Osteoblast (primary cell): ENCODE data around the gene ERFL. TPM values are rescaled to one million over a fixed set of nuclear protein-coding genes. Genes with fewer than 3 reads are reported as not detected.

Experiments
- DNase-seq: peaks from one replicate; pipeline ENCODE4 v3.0.0; 2011; ENCODE audit warnings: low spot score, mixed read lengths; ENCODE audit not compliant: insufficient read length; ENCODE audit errors: missing footprints
- H2AFZ ChIP-seq: 2 replicates; pipeline ENCODE4 v1.6.0; 2011; ENCODE audit warnings: mild to moderate bottlenecking, low read length
- H3K27ac ChIP-seq: 2 replicates; pipeline ENCODE4 v1.5.1; 2011; ENCODE audit warnings: mild to moderate bottlenecking, low read depth, low read length, moderate library complexity
- H3K27me3 ChIP-seq: 2 replicates; pipeline ENCODE4 v1.6.0; 2012; ENCODE audit warnings: mild to moderate bottlenecking, control low read depth, inconsistent platforms, low read length, moderate library complexity; ENCODE audit not compliant: insufficient read depth
- H3K36me3 ChIP-seq: 2 replicates; pipeline ENCODE4 v1.5.1; 2011; ENCODE audit warnings: mild to moderate bottlenecking, low read length, control low read depth, moderate library complexity; ENCODE audit not compliant: insufficient read depth
- H3K4me1 ChIP-seq: 2 replicates; pipeline ENCODE4 v1.5.1; 2011; ENCODE audit warnings: mild to moderate bottlenecking, low read length, control low read depth, moderate library complexity; ENCODE audit not compliant: insufficient read depth
- H3K4me2 ChIP-seq: 2 replicates; pipeline ENCODE4 v1.6.0; 2011; ENCODE audit warnings: mild to moderate bottlenecking, low read length; ENCODE audit not compliant: insufficient read depth
- H3K4me3 ChIP-seq: fragments of 200-600 bp; sonication (generic); 3 replicates; pipeline ENCODE4 v1.5.1; 2012; ENCODE audit warnings: mild to moderate bottlenecking, low read length, inconsistent platforms; ENCODE audit not compliant: insufficient read depth
- H3K79me2 ChIP-seq: 2 replicates; pipeline ENCODE4 v1.6.0; 2012; ENCODE audit warnings: mild to moderate bottlenecking, low read length, control low read depth, inconsistent platforms; ENCODE audit not compliant: insufficient read depth
- H3K9me3 ChIP-seq: 2 replicates; pipeline ENCODE4 v1.5.1; 2011; ENCODE audit warnings: low read depth, low read length, control low read depth
- H4K20me1 ChIP-seq: 2 replicates; pipeline ENCODE4 v1.6.0; 2012; ENCODE audit warnings: mild to moderate bottlenecking, low read length, control low read depth; ENCODE audit not compliant: insufficient read depth
- total RNA-seq: library from RNA; depleted of rRNA; stranded (reverse); fragments of >200 nt; gene quantifications from 2 replicates; pipeline ENCODE4 v1.2.3, GENCODE V29; 2012
- TF ChIP-seq, protein P1 (sequence below): IDR thresholded peaks from 2 replicates; pipeline ENCODE4 v1.5.1; 2011; ENCODE audit warnings: mild to moderate bottlenecking, low read depth, low read length, moderate library complexity; ENCODE audit errors: extremely low read depth

ERFL gene
- total RNA-seq, 1 donor, result under 0.01 TPM

DNA sequence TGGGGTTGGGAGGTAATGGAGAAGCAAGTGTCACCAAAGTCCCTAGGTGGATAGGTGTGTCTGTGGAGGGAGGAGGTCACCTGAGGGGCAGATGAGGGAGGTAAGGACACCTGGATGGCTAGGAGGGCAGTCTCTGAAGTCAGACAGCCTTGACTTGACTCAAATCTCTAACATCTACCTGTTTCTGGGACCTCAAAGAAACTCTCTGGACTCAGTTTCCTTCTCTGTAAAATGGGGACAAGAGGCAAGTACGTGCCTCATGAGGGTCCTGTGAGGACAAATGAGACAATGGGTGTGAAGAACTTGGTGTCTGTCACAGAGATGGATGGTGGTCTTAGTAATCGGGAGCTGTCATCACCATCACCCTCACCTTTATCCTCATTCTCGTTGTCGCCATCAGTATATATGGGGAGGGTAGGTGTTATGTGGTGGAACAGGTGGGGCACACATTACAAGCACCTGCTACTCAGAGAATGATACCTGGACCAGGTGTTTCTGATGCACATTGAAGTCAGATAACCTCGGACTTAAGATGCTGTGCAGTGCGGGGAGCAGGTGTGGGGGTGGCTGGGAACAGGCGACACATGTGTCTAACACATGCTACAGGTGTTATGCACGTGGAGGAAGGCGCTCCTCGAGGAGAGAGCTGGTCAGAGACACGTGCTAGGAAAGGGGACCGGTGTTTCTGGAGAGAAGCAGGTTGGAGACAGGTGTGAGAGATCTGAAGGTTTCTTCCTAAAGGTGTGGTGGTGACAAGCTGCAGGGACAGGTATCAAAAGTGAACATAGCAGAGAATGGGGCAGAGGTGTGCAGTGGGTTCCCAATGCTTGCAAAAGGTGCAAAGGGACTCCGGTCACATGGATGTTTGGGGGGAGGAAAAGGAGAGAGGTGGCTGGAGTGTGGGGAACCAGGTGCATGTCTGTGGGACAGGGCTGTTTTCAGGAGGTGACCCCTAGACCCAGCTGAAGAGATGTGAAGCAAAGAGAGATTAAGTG, 3.8 kb downstream of the ERFL start:
- Histone ChIP-seq H3K27ac (no peak overlapping the region), H3K4me3 (no peak overlapping the region), H4K20me1 (no peaks in the 10 kb centered on the region), H3K4me2 (no peak overlapping the region), H3K4me1 (peaks cover 3% of the 10 kb centered on the region), H3K36me3 (no peaks in the 10 kb centered on the region), H2AFZ (no peak overlapping the region), H3K79me2 (no peaks in the 10 kb centered on the region), H3K27me3 (peaks cover 33% of the 10 kb centered on the region), H3K9me3 (no peaks in the 10 kb centered on the region)
- TF ChIP-seq, protein P1, sequence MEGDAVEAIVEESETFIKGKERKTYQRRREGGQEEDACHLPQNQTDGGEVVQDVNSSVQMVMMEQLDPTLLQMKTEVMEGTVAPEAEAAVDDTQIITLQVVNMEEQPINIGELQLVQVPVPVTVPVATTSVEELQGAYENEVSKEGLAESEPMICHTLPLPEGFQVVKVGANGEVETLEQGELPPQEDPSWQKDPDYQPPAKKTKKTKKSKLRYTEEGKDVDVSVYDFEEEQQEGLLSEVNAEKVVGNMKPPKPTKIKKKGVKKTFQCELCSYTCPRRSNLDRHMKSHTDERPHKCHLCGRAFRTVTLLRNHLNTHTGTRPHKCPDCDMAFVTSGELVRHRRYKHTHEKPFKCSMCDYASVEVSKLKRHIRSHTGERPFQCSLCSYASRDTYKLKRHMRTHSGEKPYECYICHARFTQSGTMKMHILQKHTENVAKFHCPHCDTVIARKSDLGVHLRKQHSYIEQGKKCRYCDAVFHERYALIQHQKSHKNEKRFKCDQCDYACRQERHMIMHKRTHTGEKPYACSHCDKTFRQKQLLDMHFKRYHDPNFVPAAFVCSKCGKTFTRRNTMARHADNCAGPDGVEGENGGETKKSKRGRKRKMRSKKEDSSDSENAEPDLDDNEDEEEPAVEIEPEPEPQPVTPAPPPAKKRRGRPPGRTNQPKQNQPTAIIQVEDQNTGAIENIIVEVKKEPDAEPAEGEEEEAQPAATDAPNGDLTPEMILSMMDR, result no peak
- no peak for DNase-seq

DNA sequence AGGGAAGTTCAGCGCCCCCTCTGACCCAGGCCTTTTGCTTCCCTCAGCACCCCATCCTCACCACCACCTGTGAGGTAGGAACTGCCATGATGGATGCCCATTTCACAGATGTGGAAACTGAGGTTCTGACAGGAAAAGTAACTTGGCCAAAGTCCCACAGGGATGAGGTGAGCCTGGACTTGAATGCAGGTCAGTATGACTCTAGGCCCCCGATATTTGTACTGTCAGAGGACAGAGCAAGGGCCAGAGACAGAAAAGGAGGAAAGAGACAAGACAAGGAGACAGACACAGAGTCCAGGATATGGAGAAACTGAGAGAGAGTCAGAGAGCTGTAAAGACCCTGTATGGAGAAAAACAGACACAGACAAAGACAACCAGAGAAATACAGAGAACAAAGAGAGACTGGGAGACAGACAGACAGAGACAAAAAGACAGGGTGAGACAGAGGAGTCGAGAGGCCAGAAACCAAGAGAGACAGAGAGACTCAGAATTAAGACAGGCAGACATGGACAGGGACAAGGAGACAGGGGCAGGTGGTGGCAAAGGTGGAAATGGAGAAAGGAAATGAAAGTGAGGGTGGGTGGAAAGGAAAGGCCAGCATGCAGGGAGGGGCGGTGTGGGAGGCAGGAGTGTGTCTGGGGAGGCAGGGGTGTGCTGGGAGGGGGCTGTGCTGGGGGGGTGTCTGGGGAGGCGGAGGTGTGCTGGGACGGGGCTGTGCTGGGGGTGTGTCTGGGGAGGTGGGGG, 5.0 kb downstream of the ERFL start:
- Histone ChIP-seq H3K79me2 (no peaks in the 10 kb centered on the region), H4K20me1 (no peaks in the 10 kb centered on the region), H3K4me2 (no peak overlapping the region), H3K9me3 (no peaks in the 10 kb centered on the region), H2AFZ (no peak overlapping the region), H3K4me3 (no peak overlapping the region), H3K27ac (no peak overlapping the region), H3K36me3 (no peaks in the 10 kb centered on the region), H3K27me3 (peaks cover 28% of the 10 kb centered on the region), H3K4me1 (peaks cover 2% of the 10 kb centered on the region)
- TF ChIP-seq, protein P1, result no peak
- no peak for DNase-seq

DNA sequence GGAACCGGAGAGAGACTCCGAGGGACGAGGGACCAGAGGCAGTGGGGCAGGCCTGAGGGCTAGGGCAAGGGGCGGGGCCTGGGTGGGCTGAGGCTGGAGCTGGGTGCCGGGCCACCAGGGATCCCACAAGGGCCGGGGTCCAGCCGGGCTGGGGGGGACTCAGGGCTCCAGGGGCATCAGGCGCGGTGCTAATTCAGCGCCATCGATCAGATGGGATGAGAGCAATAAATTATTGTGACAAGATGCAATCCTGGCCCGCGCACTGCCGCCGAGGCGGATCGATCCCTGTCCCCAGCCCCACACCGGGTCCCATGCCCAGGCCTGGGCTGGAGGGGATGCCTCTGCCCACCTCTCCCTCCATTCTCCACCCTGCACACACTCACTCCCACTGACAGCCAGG, 5.7 kb downstream of the ERFL start:
- Histone ChIP-seq H3K4me3 (no peak overlapping the region), H3K79me2 (no peaks in the 10 kb centered on the region), H3K27ac (no peak overlapping the region), H2AFZ (no peak overlapping the region), H3K4me2 (no peak overlapping the region), H3K27me3 (peaks cover 27% of the 10 kb centered on the region), H3K36me3 (no peaks in the 10 kb centered on the region), H4K20me1 (no peaks in the 10 kb centered on the region), H3K9me3 (no peaks in the 10 kb centered on the region), H3K4me1 (no peaks in the 10 kb centered on the region)
- TF ChIP-seq, protein P1, result no peak
- no peak for DNase-seq
